Measurements from ENCODE around the gene GPS1. TPM values are rescaled to one million over a fixed set of nuclear protein-coding genes. Genes with fewer than 3 reads are reported as not detected.
A peak's percentile ranks its signal among the peaks of the same experiment; 100 is the strongest.

Gene GPS1
- total and polyA plus RNA-seq, 10 of the 15 experiments (the other 5 are each of a cell fraction or from before 2014, with no cell fraction given) = 2.2 to 146 (median 77.7) TPM

DNA sequence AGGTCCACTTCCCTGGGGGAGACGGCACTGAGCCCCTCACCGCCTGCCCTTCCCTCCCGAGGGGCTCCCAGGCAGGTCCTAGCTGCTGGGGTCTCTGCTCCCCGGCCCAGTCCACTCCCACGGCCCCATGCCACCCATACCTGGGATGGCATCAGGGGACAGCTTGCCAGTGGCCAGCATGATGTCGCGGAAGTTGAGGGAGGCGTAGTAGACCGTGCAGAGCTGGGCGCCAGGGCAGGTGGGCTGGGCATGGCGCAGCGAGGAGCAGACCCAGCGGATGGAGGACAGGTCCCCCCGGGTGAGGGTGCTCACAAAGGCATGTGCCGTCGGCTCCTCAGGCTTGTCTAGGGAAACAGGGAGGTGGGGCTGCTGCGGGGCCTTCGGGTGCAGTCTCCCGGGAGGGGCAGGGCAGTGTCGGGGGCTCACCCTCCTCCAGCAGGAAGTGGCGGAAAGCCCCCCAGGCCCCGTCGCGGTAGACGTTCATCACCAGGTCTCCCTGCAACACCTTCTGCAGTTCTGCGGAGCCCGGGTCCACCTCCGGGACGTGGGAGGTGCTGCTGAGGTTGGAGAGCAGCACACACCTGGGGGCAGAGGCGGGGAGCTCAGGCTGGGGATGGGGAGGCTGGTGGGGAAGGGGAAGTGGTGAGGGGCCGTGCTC lies 32.8 kb downstream of the GPS1 start:
- CTCF ChIA-PET = no interaction called here
- no peaks in the 10 kb centered on the region for H3K27me3 ChIP-seq (replicated peaks in 1 of 2; ENCODE audit: control insufficient read depth in 2 of 2, insufficient read depth in 2 of 2, low read length in 1 of 2)
- TF ChIP-seq POLR2A (IDR thresholded peaks at IDR 0.05; ENCODE audit: low read depth, low read length) (peak; percentile 59), HCFC1 (IDR thresholded peaks at IDR 0.05; ENCODE audit: low read length) (no peak)
- POLR2A ChIA-PET = no interaction called here
- BruUV-seq (replicated peaks) = no TSS peak
- H2AFZ ChIP-seq (ENCODE audit: control insufficient read depth, low read depth, low read length) = no peak overlapping the region
- no peak overlapping the region for H3K9ac ChIP-seq (ENCODE audit: control insufficient read depth, insufficient read depth, low read length)
- ATAC-seq (no peak), DNase-seq (ENCODE audit: low read depth, low spot score) (no peak), FAIRE-seq (no peak)
- intact Hi-C loops (cut with micrococcal nuclease; ENCODE audit: unreplicated experiment) (no loop called here), in situ Hi-C loops (cut with MboI) (no loop called here)
- no peaks in the 10 kb centered on the region for H3K4me1 ChIP-seq (ENCODE audit: control insufficient read depth, insufficient read depth, low read length)
- no peak overlapping the region for H3K4me3 ChIP-seq
- no peaks in the 10 kb centered on the region for H3K9me3 ChIP-seq (replicated peaks; ENCODE audit: control insufficient read depth, insufficient read depth, low read length)
- no peaks in the 10 kb centered on the region for H3K79me2 ChIP-seq (ENCODE audit: control insufficient read depth, insufficient read depth, low read length)
- no peak overlapping the region for H3K27ac ChIP-seq (ENCODE audit: control insufficient read depth, insufficient read depth)
- 89% methylated on average over 25 of the region's 31 CpGs for WGBS (ENCODE audit: insufficient coverage, insufficient replicate concordance, low lambda C conversion rate, missing lambda C conversion rate)
- RAD21 ChIA-PET (ENCODE audit: unreplicated experiment) = no interaction called here
- SMC1A ChIA-PET (ENCODE audit: uncharacterized antibody, unreplicated experiment) = no interaction called here
- H4K20me1 ChIP-seq (ENCODE audit: control insufficient read depth, insufficient read depth) = no peaks in the 10 kb centered on the region
- no peak overlapping the region for H3K4me2 ChIP-seq (ENCODE audit: control insufficient read depth, insufficient read depth)
- H3K36me3 ChIP-seq (ENCODE audit: control insufficient read depth in 2 of 2, insufficient read depth in 2 of 2, low read length in 1 of 2) = peaks cover 17 to 87% of the 10 kb centered on the region in 2 experiments

DNA sequence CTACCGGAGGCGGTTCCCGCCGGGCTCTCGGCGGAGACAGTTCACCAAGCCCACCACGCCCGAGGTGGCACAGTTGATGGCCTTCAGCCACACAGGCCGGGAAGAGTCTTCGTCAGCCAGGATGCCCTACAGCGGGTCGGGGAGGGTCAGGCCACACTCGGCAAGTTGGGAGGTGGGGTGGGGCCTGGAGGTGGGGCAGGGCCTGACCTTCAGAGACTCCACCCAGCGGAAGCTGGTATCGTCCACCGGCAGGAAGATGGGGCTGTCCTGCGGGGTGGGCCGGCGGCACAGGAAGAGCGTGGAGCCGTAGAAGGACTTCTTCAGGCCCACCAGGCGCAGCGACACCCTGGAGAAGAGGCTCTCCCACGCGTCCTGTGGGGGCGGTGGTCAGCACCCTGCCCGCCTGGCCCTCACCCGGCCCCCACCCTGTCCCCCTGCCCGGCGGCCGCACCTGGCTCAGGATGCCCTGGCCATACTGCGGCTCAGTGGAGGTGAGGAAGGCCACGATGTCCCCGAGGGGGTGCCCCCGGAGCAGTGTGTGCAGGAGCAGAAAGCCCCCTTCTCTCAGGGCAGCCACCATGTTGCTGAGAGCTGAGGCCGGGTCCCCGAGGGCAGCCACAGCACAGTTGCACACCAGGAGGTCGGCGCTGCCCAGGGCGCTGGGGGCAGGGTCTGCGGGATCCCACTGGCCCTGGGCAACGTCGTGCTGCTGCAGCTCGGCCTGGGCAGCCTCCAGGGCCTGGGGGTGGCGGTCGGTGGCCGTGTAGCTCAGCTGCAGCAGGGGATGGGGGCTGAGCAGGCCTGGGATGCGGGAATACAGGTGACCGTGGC lies 33.5 kb downstream of the GPS1 start:
- no peaks in the 10 kb centered on the region for H3K79me2 ChIP-seq (ENCODE audit: control insufficient read depth, insufficient read depth, low read length)
- H3K9me3 ChIP-seq (replicated peaks; ENCODE audit: control insufficient read depth, insufficient read depth, low read length) = no peaks in the 10 kb centered on the region
- CTCF ChIA-PET = no interaction called here
- intact Hi-C loops (cut with micrococcal nuclease; ENCODE audit: unreplicated experiment) (no loop called here), in situ Hi-C loops (cut with MboI) (no loop called here)
- no peak for ATAC-seq
- no peaks in the 10 kb centered on the region for H3K27me3 ChIP-seq (replicated peaks in 1 of 2; ENCODE audit: control insufficient read depth in 2 of 2, insufficient read depth in 2 of 2, low read length in 1 of 2)
- no peak for DNase-seq (ENCODE audit: low read depth, low spot score)
- POLR2A ChIA-PET = no interaction called here
- H2AFZ ChIP-seq (ENCODE audit: control insufficient read depth, low read depth, low read length) = no peak overlapping the region
- SMC1A ChIA-PET (ENCODE audit: uncharacterized antibody, unreplicated experiment) = no interaction called here
- no peak overlapping the region for H3K9ac ChIP-seq (ENCODE audit: control insufficient read depth, insufficient read depth, low read length)
- no peak overlapping the region for H3K4me3 ChIP-seq
- no peaks in the 10 kb centered on the region for H4K20me1 ChIP-seq (ENCODE audit: control insufficient read depth, insufficient read depth)
- H3K36me3 ChIP-seq (ENCODE audit: control insufficient read depth in 2 of 2, insufficient read depth in 2 of 2, low read length in 1 of 2) = peaks cover 17 to 88% of the 10 kb centered on the region in 2 experiments
- RAD21 ChIA-PET (ENCODE audit: unreplicated experiment) = no interaction called here
- no peak overlapping the region for H3K27ac ChIP-seq (ENCODE audit: control insufficient read depth, insufficient read depth)
- H3K4me2 ChIP-seq (ENCODE audit: control insufficient read depth, insufficient read depth) = no peak overlapping the region
- H3K4me1 ChIP-seq (ENCODE audit: control insufficient read depth, insufficient read depth, low read length) = no peaks in the 10 kb centered on the region
- no TSS peak for BruUV-seq (replicated peaks)
- FAIRE-seq = no peak
- 95% methylated on average over 42 of the region's 49 CpGs for WGBS (ENCODE audit: insufficient coverage, insufficient replicate concordance, low lambda C conversion rate, missing lambda C conversion rate)
- TF ChIP-seq CHD4 (IDR thresholded peaks at IDR 0.05) = no peak
- TF ChIP-seq POLR2AphosphoS5 (IDR thresholded peaks at IDR 0.05; ENCODE audit: low read length) = no peak
- no peak for TF ChIP-seq SUPT20H (IDR thresholded peaks at IDR 0.05; ENCODE audit: borderline replicate concordance, control insufficient read depth, low read depth, low read length)
- TF ChIP-seq ZNF384 (IDR thresholded peaks at IDR 0.05; ENCODE audit: borderline replicate concordance, low read depth, low read length) = no peak
- TF ChIP-seq ZNF24 (IDR thresholded peaks at IDR 0.05) = no peak
- TF ChIP-seq HCFC1 (IDR thresholded peaks at IDR 0.05; ENCODE audit: low read length) = no peak
- TF ChIP-seq MTA3 (IDR thresholded peaks at IDR 0.05; ENCODE audit: borderline replicate concordance, low read length) = no peak
- no peak for TF ChIP-seq ZBTB4 (CRISPR knock-in tag; IDR thresholded peaks at IDR 0.05)
- no peak for TF ChIP-seq RAD51 (IDR thresholded peaks at IDR 0.05)
- no peak for TF ChIP-seq HDAC2 (IDR thresholded peaks at IDR 0.05)
- no peak for TF ChIP-seq MYB (IDR thresholded peaks at IDR 0.05; ENCODE audit: borderline replicate concordance, low read depth, low read length)
- no peak for TF ChIP-seq YBX1 (IDR thresholded peaks at IDR 0.05)
- TF ChIP-seq NFYA (IDR thresholded peaks at IDR 0.05; ENCODE audit: borderline replicate concordance, low read depth, low read length) = no peak
- TF ChIP-seq WRNIP1 (IDR thresholded peaks at IDR 0.05; ENCODE audit: borderline replicate concordance, low read depth, low read length) = no peak
- TF ChIP-seq YY1 (IDR thresholded peaks at IDR 0.05; ENCODE audit: low read depth, low read length) = no peak
